Measurements from ENCODE around the gene SMARCA5. TPM values are rescaled to one million over a fixed set of nuclear protein-coding genes. Genes with fewer than 3 reads are reported as not detected.

SMARCA5 gene
- total and polyA plus RNA-seq, 10 of the 15 experiments (the other 5 are each of a cell fraction or from before 2014, with no cell fraction given) = 21.7 to 69.6 (median 37.4) TPM

DNA sequence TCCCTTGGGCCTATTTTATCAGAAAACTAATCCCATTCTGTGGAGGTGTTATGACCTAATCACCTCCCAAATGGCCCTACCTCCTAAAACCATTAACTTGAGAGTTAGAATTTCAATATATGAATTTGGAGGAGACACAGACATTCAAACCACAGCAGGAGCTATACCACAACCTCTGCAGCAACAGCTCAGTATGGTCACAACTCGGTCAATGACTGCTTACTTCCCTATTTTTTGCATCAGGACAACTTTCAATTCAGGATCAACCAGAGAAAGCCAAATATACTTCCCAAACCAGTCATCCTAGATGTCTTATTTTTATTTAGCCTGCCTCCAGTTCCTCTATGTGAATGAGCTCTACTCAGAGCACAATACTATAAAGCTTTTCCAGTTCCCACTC lies 11.3 kb upstream of the SMARCA5 start:
- H3K27ac ChIP-seq (ENCODE audit: control insufficient read depth, insufficient read depth) = no peak overlapping the region
- in situ Hi-C loops (cut with MboI) (no loop called here), intact Hi-C loops (cut with micrococcal nuclease; ENCODE audit: unreplicated experiment) (no loop called here)
- TF ChIP-seq HDGF (IDR thresholded peaks at IDR 0.05) (no peak), FOXM1 (IDR thresholded peaks at IDR 0.05; ENCODE audit: low read depth, low read length) (no peak), ESRRA (IDR thresholded peaks at IDR 0.05; ENCODE audit: low read length) (no peak), SRF (IDR thresholded peaks at IDR 0.05; ENCODE audit: low read depth in 2 of 2, low read length in 2 of 2) (no peak), SP1 (IDR thresholded peaks at IDR 0.05; ENCODE audit: low read depth, low read length) (no peak), CHD2 (IDR thresholded peaks at IDR 0.05; ENCODE audit: borderline replicate concordance, low read depth, low read length) (no peak), RAD51 (IDR thresholded peaks at IDR 0.05) (no peak)
- TF ChIP-seq, protein P1, sequence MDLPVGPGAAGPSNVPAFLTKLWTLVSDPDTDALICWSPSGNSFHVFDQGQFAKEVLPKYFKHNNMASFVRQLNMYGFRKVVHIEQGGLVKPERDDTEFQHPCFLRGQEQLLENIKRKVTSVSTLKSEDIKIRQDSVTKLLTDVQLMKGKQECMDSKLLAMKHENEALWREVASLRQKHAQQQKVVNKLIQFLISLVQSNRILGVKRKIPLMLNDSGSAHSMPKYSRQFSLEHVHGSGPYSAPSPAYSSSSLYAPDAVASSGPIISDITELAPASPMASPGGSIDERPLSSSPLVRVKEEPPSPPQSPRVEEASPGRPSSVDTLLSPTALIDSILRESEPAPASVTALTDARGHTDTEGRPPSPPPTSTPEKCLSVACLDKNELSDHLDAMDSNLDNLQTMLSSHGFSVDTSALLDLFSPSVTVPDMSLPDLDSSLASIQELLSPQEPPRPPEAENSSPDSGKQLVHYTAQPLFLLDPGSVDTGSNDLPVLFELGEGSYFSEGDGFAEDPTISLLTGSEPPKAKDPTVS (IDR thresholded peaks at IDR 0.05; ENCODE audit: low read depth, low read length) = no peak
- TF ChIP-seq, protein P2, sequence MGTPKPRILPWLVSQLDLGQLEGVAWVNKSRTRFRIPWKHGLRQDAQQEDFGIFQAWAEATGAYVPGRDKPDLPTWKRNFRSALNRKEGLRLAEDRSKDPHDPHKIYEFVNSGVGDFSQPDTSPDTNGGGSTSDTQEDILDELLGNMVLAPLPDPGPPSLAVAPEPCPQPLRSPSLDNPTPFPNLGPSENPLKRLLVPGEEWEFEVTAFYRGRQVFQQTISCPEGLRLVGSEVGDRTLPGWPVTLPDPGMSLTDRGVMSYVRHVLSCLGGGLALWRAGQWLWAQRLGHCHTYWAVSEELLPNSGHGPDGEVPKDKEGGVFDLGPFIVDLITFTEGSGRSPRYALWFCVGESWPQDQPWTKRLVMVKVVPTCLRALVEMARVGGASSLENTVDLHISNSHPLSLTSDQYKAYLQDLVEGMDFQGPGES (IDR thresholded peaks at IDR 0.05) = no peak
- BruUV-seq (replicated peaks) = no TSS peak
- H3K9me3 ChIP-seq (replicated peaks; ENCODE audit: control insufficient read depth, insufficient read depth, low read length) = no peaks in the 10 kb centered on the region; the same call in 2 of the 3 replicates
- WGBS (ENCODE audit: insufficient coverage, insufficient replicate concordance, low lambda C conversion rate, missing lambda C conversion rate) = 0% methylated on average over 1 of the region's 1 CpG
- no peak for ATAC-seq
- DNase-seq (ENCODE audit: low read depth, low spot score) = no peak
- no peak overlapping the region for H2AFZ ChIP-seq (ENCODE audit: control insufficient read depth, low read depth, low read length)
- H4K20me1 ChIP-seq (ENCODE audit: control insufficient read depth, insufficient read depth) = no peaks in the 10 kb centered on the region
- H3K4me2 ChIP-seq (ENCODE audit: control insufficient read depth, insufficient read depth) = no peak overlapping the region
- H3K4me1 ChIP-seq (ENCODE audit: control insufficient read depth, insufficient read depth, low read length) = no peaks in the 10 kb centered on the region
- H3K79me2 ChIP-seq (ENCODE audit: control insufficient read depth, insufficient read depth, low read length) = no peaks in the 10 kb centered on the region
- no peak for FAIRE-seq
- H3K4me3 ChIP-seq = no peak overlapping the region
- SMC1A ChIA-PET (ENCODE audit: uncharacterized antibody, unreplicated experiment) = interaction anchor here (0.8 to 1.6 kb wide), 4 partner anchors 8 to 126 kb away, joined by 3 to 6 read pairs (median 4); partner anchors contain the start of gene SMARCA5
- CTCF ChIA-PET = interaction anchor here (0.9 to 1.8 kb wide), 3 partner anchors 9 to 29 kb away, joined by 3 to 4 read pairs (median 4); no protein-coding TSS in a partner anchor
- H3K36me3 ChIP-seq (ENCODE audit: control insufficient read depth in 2 of 2, insufficient read depth in 2 of 2, low read length in 1 of 2) = no peaks in the 10 kb centered on the region
- H3K9ac ChIP-seq (ENCODE audit: control insufficient read depth, insufficient read depth, low read length) = no peak overlapping the region
- RAD21 ChIA-PET (ENCODE audit: unreplicated experiment) = no interaction called here
- POLR2A ChIA-PET = interaction anchor here (1.4 kb wide), 1 partner anchor 8 kb away, joined by 4 read pairs; no protein-coding TSS in a partner anchor
- H3K27me3 ChIP-seq (replicated peaks in 1 of 2; ENCODE audit: control insufficient read depth in 2 of 2, insufficient read depth in 2 of 2, low read length in 1 of 2) = no peaks in the 10 kb centered on the region
